ENCODE measurements around the gene WDFY2. TPM values are rescaled to one million over a fixed set of nuclear protein-coding genes. Genes with fewer than 3 reads are reported as not detected.

Gene WDFY2
- total and polyA plus RNA-seq, 2 of the 8 experiments (the other 6 are each of a cell fraction or from before 2014, with no cell fraction given): 13.9 to 29.0 TPM

DNA sequence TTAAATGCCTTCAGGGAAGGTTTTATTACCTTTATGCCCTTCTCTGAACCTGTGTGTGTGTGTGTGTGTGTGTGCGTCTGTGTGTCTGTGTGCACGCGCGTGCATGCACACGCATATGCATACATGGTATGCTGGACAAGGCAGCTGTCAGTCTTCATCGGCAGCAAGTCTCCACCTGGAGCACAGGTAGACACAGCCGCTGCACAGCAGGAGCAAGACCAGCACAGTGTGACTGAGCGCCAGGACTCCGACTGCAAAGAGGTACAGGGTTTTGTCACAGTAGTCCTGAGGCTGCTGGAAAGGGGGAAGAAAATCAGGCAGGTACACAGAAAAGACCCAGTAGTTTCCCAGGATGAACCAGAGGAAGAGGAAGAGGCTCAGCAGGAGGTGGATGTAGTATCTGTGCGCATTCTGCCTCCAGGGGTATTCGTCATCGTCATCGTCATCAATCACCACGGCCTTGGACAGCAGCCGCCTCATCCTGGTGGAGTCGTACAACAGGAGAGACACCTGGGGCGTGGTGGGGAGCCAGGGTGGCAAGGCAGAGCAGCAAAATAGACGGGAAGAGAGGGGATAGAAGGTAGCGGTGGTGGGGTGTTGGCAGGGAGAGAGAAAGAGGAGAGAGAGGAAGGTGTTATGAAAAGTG is 232.5 kb downstream of the WDFY2 start:
- no peak overlapping the region for H3K23ac ChIP-seq (ENCODE audit: insufficient read length)
- TF ChIP-seq SAP30 (IDR thresholded peaks at IDR 0.05; ENCODE audit: insufficient read depth, insufficient replicate concordance, low read length) (no peak), CREB1 (IDR thresholded peaks at IDR 0.05) (no peak), CTBP2 (IDR thresholded peaks at IDR 0.05; ENCODE audit: borderline replicate concordance, insufficient read depth, insufficient read length, low read length) (no peak), SIN3A (conservative IDR thresholded peaks at IDR 0.05 in 1 of 2, IDR thresholded peaks at IDR 0.05 in 1 of 2; ENCODE audit: low read depth in 1 of 2, low read length in 2 of 2) (no peak), RFX5 (IDR thresholded peaks at IDR 0.05; ENCODE audit: borderline replicate concordance, low read depth, low read length) (no peak), CTCF (IDR thresholded peaks at IDR 0.05; ENCODE audit: control extremely low read depth in 1 of 3, insufficient read depth in 1 of 3, low read depth in 1 of 3, low read length in 3 of 3) (no peak), EZH2 (IDR thresholded peaks at IDR 0.05; ENCODE audit: low read depth, low read length, severe bottlenecking) (no peak), ZNF274 (IDR thresholded peaks at IDR 0.05; ENCODE audit: borderline replicate concordance, extremely low read depth, low read length) (no peak), EGR1 (IDR thresholded peaks at IDR 0.05; ENCODE audit: borderline replicate concordance, low read depth, low read length) (no peak), BACH1 (IDR thresholded peaks at IDR 0.05; ENCODE audit: low read length) (no peak)

More for the DNA sequence above, 232.5 kb downstream of the WDFY2 start:
- Histone ChIP-seq H2AFZ (ENCODE audit: low read length) (no peak overlapping the region), H3K4ac (replicated peaks; ENCODE audit: insufficient read length, low read depth, low read length) (no peak overlapping the region), H3K79me2 (ENCODE audit: control insufficient read depth in 1 of 2, insufficient read depth in 2 of 2, low read length in 2 of 2) (no peaks in the 10 kb centered on the region), H3K18ac (ENCODE audit: extremely low read depth, low read length) (no peak overlapping the region), H3K4me1 (replicated peaks in 1 of 4; ENCODE audit: control insufficient read depth in 3 of 4, insufficient read depth in 4 of 4, low read length in 3 of 4) (peaks cover 0 to 16% (median 7%) of the 10 kb centered on the region in 4 experiments; a peak in 5 of 7 replicates), H4K20me1 (replicated peaks in 1 of 2; ENCODE audit: control insufficient read depth in 1 of 2, insufficient read depth in 2 of 2, low read length in 2 of 2) (no peaks in the 10 kb centered on the region), H2BK120ac (replicated peaks; ENCODE audit: low read depth, low read length) (no peak overlapping the region), H4K8ac (ENCODE audit: extremely low read depth, insufficient read depth, low read length) (no peak overlapping the region), H2BK20ac (ENCODE audit: low read length) (no peak overlapping the region), H2AK5ac (ENCODE audit: low read depth, low read length) (no peak overlapping the region), H3K4me2 (ENCODE audit: insufficient read depth in 1 of 2, low read depth in 2 of 2, low read length in 2 of 2) (no peak overlapping the region; a peak in 1 of 4 replicates), H3K27me3 (replicated peaks in 1 of 4; ENCODE audit: control insufficient read depth in 3 of 4, extremely low read depth in 1 of 4, insufficient read depth in 3 of 4, low read length in 3 of 4) (peaks cover 0 to 3% (median 1%) of the 10 kb centered on the region in 4 experiments; a peak in 2 of 7 replicates), H3K9me3 (ENCODE audit: insufficient read depth in 2 of 2, low read depth in 1 of 2, low read length in 1 of 2) (no peaks in the 10 kb centered on the region), H3K36me3 (ENCODE audit: control insufficient read depth in 2 of 4, insufficient read depth in 4 of 4, low read length in 3 of 4) (no peaks in the 10 kb centered on the region), H3K23me2 (ENCODE audit: low read depth, low read length) (no peaks in the 10 kb centered on the region), H3K4me3 (ENCODE audit: extremely low read depth in 1 of 4, insufficient read depth in 2 of 4, low read depth in 3 of 4, low read length in 4 of 4) (no peak overlapping the region), H3K14ac (ENCODE audit: insufficient read length) (no peak overlapping the region), H4K5ac (ENCODE audit: insufficient read length, low read depth, low read length) (no peak overlapping the region), H3K9ac (replicated peaks in 1 of 4; ENCODE audit: extremely low read depth in 1 of 4, low read depth in 3 of 4, low read length in 3 of 4) (no peak overlapping the region), H3K56ac (replicated peaks; ENCODE audit: insufficient read length, low read depth, low read length) (no peak overlapping the region), H2BK15ac (ENCODE audit: low read length) (no peak overlapping the region), H2BK5ac (ENCODE audit: low read depth, low read length) (no peak overlapping the region), H2BK12ac (ENCODE audit: low read depth, low read length) (no peak overlapping the region), H3K79me1 (ENCODE audit: low read depth, low read length) (no peaks in the 10 kb centered on the region), H4K91ac (replicated peaks; ENCODE audit: insufficient read length, low read length) (no peak overlapping the region), H3K27ac (ENCODE audit: low read depth, low read length) (no peak overlapping the region)
- DNase-seq (ENCODE audit: low read depth in 1 of 2, low spot score in 2 of 2) (no peak), FAIRE-seq (no peak)
- ChIA-PET POLR2A (ENCODE audit: partially characterized antibody) (no interaction called here), CTCF (ENCODE audit: partially characterized antibody) (interaction anchor here (1.0 to 7.5 kb wide), 15 partner anchors 8 to 346 kb away, joined by 3 to 105 read pairs (median 9); partner anchors contain the start of gene TMEM272)
- WGBS, 2 experiments (ENCODE audit: extremely low coverage in 1 of 2, insufficient coverage in 1 of 2, insufficient read length in 1 of 2, insufficient replicate concordance in 2 of 2, low coverage in 1 of 2, low lambda C conversion rate in 2 of 2, missing lambda C conversion rate in 1 of 2): 86% methylated on average over 19 of the region's 19 CpGs; no CpG with 5 or more reads in 1 of the 2 experiments

Measured in H1 (cell line).